H1 (cell line): Measurements from ENCODE around the gene RASGRP3. TPM values are rescaled to one million over a fixed set of nuclear protein-coding genes. Genes with fewer than 3 reads are reported as not detected.

Experiments
- polyA plus RNA-seq, 7 experiments: library from polyadenylated mRNA; depleted of rRNA in 3 of 7; stranded (reverse) in 5 of 7; unstranded in 2 of 7; fragments of >200 nt in 5 of 7; fragments of 200-250 nt in 2 of 7; gene quantifications; 1 replicate in 5 of 7; 2 replicates in 1 of 7; 4 replicates in 1 of 7; pipeline versions ENCODE4 v1.2.1 to v1.2.3, GENCODE V29; 2011 to 2013; ENCODE audit warnings: missing spikeins in 2 of 7, mixed read lengths in 2 of 7
- small RNA-seq: library from polyadenylated mRNA; stranded (forward); fragments of <200 nt; extraction: miRNeasy Mini kit (QIAGEN cat#:217004); gene quantifications from one replicate; pipeline ENCODE3, GENCODE V24; 2013; ENCODE audit not compliant: insufficient read depth
- total RNA-seq: library from RNA; stranded (reverse); fragmentation: NEBNext Ultra II Directional; extraction: Animal tissue kit (Norgen Biotek cat#: 25700); gene quantifications from 2 replicates; pipeline ENCODE4 v1.2.1, GENCODE V29; 2021

RASGRP3 gene
- total and polyA plus RNA-seq, 2 of the 8 experiments (the other 6 are each of a cell fraction or from before 2014, with no cell fraction given) = 0.06 TPM; not detected in 1

Small RNA genes lying within 50 kb of the gene (small RNA-seq; reads per million reads assigned to genes)
- not detected for gene ATP6V0E1P3

Other genes with a start within 250 kb of the RASGRP3 start
- gene FAM98A, start 122.7 kb downstream of the RASGRP3 start, total RNA-seq = 103 and 112 TPM in 2 replicates
- gene FAM98A, start 122.7 kb downstream of the RASGRP3 start, polyA plus RNA-seq (2011; rRNA removed) = 53.2 and 79.7 TPM in 2 replicates